GM18511 (cell line): Measurements from ENCODE around the gene ZW10.
A peak's percentile ranks its signal among the peaks of the same experiment; 100 is the strongest.
"Not testable (repeated sequence)": the region's sequence is repeated elsewhere in the genome, so short reads cannot be mapped to it uniquely, and the experiment has no call there.

Source experiments
- ATAC-seq: cut with Tn5 transposase; IDR thresholded peaks from one replicate; pipeline ENCODE4 v1.9.1; 2021; ENCODE audit warnings: mild to moderate bottlenecking, moderate library complexity; ENCODE audit not compliant: unreplicated experiment

Gene ZW10

DNA sequence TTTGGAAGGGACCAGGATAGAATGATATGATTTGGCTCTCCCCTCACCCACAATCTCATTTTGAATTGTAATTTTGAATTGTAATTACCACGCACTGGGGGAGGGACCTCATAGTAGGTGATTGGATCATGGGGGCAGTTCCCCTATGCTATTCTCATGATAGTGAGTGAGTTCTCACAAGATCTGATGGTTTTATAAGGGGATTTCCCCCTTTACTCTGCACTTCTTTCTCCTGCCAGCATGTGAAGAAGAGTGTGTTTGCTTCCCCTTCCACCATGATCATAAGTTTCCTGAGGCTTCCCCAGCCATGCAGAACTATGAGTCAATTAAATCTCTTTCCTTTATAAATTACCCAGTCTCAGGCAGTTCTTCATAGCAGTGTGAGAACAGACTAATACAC is 69.9 kb downstream of the ZW10 start:
- not testable (repeated sequence) for ATAC-seq

DNA sequence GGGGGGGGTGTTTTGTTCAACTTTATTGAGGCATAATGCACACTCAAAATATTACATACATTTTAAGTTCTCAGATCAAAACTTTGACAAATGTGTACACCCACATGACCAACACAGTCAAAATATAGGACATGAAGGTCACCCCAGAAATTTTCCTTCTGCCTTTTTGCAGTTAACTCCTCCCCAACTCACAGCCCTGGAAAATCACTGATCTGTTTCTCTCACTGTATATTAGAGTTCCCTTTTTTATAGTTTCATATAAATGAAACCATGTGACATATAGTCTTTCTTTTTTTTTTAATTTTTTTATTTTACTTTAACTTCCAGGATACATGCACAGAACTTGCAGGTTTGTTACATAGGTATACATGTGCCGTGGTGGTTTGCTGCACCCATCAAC is 72.0 kb downstream of the ZW10 start:
- no peak for ATAC-seq

DNA sequence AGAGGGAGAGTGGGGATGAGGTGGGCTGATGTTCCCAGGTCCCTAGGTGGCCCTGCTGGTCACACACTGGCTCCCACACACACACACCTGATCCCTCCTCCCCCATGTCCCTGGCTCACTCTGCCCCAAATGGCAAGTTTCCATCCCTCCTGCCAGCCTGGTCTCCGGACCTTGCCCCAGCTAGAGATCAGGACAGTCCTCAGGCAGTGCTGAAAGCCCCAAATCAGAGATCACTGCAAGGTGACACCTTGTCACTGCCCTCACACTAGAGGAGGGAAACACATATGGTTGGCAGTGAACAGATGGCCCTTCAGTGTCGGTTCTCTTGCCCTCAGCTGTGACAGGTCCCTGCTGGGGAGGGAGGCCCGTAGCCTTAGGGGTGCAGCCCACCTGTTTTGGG is 75.0 kb downstream of the ZW10 start:
- ATAC-seq, result no peak

DNA sequence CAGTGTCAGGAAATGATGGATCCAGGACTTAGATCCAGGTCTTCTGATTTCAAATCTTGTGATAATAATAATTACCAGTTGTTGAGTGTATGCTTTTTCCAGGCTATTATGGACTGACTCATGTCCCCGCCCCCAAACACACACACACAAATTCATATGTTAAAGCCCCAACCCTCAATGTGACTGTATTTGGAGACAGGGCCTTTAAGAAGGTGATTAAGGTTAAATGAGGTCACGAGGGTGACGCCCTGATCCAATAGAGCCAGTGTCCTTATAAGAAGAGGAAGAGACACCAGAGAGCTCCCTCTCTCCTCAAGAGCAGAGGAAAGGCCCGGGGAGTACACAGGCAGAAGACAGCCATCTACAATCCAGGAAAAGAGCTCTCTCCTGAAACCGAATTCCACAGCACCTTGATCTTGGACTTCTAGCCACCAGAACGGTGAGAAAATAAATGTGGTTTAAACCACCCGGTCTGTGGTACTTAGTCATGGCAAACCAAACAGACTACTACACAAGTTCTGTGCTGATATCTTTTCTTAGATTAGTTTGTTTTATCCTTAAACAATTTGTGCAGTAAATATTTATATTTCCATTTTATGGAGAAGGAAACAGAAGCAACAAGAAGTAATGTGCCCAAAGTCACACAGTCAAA is 75.6 kb downstream of the ZW10 start:
- no peak for ATAC-seq

DNA sequence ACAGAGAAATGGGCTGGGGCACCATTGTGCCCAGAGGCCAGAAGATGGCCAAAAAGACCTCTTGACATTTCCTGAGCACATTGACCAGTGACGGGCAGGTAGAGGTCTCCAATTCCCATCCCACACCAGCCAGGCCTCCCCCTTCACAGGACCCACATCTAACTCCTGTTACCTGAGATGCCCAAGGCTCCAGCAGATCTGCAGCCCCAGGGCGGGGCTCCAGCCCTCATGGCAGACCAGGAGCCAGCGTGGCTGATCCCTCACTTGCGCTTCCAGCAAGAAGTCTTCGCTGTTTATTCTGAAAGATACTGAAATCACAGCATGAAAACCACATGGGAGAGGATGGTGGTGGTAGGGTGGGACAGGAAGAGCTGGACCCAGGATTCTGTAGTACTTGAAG is 76.4 kb downstream of the ZW10 start:
- ATAC-seq, result no peak

DNA sequence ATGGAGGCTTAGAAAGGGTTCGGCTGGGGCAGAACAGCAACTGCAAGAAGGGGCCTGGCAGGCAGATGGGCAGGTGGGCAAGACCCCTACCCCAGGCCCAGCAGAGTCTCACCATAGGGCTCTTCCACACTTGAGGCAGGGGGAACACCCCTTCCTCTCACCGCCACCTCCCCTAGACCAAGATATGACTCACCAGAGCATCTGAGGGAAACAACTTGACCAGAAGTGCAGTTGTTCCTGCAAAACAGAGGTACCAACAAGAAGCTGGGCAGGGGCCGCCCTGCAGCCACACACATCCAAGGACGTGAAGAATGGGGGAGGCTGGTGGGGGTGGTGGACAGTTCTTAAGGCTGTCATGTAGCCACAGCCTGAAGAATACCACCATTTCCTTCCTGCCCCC is 78.3 kb downstream of the ZW10 start:
- no peak for ATAC-seq

DNA sequence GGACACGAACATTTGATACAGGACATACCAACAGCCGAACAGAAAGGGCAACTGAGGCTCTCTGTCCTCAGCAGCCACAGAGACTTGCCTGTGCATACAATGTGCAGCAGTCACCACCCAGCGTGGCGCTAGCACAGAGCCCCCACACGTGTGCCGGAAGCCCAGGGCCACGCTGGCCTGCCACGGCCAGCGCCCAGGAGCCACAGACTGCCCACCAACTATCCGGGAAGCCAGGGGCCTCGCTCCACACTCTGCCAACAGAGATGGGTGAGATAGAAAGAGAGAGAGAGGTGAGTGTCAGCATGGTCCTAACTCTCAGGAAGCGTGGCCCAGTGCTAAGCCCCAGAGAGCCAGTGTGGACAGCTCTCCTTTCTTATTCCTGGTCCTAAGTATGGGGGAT is 79.1 kb downstream of the ZW10 start:
- no peak for ATAC-seq

DNA sequence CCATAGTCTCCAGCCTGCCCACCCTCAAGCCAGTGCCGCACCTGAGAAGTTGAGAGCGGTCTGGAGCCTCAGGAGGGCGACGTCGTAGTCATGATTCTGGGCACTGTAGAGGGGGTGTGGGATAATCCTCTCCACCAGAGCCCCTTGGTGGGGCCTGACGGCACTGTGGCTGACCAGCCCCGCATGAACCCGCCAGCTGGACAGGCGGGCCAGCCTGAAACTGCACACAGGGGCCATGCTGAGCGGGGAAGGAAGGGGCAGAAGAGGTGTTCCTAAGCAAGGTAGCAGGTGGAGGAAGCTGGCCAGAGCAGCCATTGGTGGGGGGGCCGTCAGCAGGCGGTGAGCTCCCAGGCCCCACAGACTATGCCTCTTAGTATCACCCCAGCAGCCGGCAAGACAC is 80.5 kb downstream of the ZW10 start:
- no peak for ATAC-seq

DNA sequence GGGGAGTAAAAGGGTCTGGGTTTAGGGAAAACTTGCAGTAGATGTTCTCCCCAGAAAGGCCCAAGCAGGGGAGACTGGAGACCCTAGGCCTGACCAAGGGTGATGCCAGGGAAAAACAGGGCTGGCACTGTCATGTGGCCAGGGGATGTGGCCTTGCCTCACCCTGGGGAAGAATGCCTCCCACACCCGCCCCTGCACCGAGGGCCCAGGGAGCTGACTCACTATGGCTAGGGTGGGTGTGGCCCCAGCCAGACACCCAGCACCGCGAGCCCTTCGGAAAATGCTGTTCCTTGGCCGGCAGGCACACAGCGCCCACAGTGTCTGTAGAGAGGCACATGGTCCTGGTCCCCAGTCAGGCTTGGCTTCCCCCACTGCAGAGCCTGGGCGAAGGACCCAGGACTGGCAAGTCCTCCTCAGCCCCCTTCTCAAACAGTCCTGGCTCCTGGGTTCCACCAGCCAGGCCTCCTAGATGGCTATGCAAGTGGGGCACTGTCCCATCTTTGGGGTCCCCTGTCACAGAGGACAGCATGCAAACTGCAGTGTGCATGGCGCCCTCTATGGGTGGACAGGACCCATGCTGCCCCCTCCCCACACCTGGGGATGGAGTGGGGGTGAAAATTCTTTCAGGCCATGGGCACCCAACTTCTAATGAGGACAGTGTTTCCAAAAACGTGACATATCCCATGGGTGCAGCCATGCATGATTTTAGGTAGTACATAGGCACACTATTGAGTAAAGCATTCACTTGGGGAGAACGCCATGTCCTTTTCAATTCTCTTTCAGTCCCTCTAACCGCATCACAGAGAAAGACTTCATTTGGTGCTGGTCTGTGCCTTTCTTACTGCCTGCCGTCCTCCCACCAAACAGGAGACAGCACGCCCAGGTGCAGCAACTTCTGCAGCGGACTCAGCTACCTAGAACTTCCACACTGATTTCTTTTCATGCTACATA is 82.6 kb downstream of the ZW10 start:
- no peak for ATAC-seq

DNA sequence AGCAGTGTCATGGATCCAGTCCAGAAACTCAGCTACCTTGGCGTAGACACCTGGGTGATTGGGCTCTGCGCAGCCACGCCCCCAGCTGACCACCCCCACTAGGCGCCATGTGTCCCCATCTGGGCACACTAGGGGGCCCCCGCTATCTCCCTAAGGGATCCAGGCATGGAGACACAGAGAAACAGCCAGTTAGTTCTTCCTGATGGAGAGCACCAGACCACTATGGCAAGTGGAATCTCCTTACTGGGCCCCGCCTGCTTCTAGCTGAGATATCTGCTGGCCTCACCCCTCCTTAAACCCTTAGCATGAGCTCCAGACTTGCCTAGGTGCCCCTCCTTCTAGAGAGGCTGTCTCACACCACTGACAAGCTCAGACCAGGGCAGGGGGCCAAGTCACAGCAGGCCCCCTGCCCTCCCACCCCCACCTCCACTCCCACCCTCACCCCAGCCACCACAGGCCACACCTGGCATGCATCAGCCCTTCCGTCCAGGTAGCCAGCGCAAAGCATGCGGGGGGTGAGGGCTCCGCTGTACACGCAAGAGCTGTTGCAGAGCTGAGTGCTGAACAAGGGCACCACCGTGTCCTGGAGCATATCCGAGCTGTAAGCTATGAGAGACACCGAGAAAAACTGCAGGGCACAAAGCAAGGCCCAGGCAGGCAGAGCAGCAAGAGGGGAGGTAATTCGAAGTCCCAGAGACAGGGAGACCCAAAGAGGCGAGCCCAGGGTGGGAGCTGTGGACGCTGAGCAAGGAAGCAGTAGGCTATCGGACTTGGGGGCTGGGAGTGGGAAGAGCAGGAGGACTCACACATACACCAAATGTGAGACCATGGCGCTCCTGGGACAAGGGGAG is 83.5 kb downstream of the ZW10 start:
- ATAC-seq, result no peak

DNA sequence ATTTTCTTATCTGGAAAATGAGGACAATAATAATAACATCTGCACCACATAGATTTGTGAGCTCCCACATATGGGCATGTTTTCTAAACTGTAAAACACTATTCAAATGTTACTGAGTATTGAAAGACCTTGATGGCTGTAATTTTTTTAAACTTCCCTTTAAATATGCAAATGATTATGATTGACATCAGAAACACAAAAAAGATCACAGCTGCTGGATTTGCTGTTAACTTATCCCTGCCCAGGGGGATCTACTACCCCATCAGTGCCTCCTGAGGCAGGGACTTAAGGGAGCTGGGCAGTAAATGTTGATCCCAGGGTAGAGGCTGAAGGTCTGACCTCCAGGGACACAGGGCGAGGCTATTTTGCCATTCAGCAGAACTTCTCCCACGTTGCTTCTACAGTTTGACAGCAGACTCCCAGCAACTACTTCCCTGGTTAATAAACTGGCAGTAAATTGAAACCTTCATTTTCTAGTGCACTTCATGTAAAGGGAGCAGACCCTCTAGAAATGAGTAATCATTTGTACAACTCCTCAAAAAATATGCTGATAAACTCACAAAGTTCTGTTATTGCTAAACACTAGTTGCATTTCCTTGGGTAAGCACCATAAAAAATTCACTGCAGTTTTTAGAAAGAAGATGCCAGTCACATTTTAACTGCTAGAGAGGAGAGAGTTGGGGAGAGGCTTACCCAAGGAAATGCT is 87.7 kb downstream of the ZW10 start:
- ATAC-seq, result peak; percentile 47

DNA sequence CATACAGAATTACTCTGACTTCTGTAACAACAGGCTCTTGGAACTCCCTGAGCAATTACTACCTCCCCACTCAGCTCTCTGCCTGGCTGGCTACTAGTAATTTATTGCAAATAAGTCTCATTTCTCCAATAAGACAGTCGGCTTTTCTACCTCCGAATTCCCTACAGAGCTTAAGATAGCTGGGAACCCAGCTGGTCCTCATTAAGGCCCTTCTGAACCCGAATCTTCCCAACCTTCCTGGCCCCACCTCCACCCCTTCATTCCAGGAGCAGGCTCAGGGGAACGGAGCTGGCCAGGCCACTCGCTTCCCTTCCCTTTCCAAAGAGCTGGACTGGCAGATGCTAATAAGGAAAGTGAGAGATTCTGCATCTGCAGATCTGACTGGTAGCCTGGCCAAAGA is 89.0 kb downstream of the ZW10 start:
- ATAC-seq, result no peak

DNA sequence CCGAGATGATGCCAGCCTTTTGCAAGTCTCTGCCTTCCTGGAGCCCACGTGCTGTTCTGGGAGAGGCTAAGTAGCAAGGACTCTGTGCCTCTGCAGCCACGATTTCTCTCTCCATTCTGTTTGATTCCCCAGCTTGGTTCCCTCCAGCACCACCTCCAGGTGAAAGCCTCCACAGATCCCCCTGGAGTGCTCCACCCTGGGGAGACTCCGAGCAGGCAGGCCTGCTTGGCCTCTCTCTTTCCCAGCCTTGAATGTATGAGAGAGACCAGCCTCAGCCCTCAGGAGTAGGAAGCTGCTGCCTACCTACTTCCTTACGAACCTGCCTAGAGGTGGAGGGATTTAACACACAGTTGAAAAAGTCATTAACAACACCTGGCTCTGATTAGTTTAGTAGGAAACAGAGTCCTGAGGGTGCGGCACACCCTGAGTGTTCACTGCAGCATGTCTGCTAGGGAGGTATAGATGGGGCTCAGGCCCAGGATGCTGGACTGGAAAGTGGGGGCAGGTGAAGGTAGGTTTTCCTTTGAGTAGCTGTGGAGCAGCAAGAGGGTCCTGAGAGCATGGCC is 89.9 kb downstream of the ZW10 start:
- no peak for ATAC-seq
